Breast epithelium (tissue), 3 donors: Measurements from ENCODE around the gene ENO4.

ENCODE experiments used
- CTCF ChIP-seq, 3 donors: fragments of 450-650 bp; IDR thresholded peaks; one replicate each; pipeline ENCODE4 v1.5.1; 2016 to 2017; ENCODE audit warnings: antibody characterized with exemption in 3 of 3, mild to moderate bottlenecking in 3 of 3, moderate library complexity in 3 of 3
- POLR2A ChIP-seq: fragments of 450-650 bp; IDR thresholded peaks from one replicate; pipeline ENCODE4 v1.6.1; 2016; ENCODE audit warnings: antibody characterized with exemption, mild to moderate bottlenecking, moderate library complexity
- POLR2AphosphoS5 ChIP-seq, 3 donors: sonication (generic); formaldehyde crosslinking; IDR thresholded peaks; one replicate each; pipeline ENCODE4 v1.6.1; 2017; ENCODE audit warnings: antibody characterized with exemption in 3 of 3

DNA sequence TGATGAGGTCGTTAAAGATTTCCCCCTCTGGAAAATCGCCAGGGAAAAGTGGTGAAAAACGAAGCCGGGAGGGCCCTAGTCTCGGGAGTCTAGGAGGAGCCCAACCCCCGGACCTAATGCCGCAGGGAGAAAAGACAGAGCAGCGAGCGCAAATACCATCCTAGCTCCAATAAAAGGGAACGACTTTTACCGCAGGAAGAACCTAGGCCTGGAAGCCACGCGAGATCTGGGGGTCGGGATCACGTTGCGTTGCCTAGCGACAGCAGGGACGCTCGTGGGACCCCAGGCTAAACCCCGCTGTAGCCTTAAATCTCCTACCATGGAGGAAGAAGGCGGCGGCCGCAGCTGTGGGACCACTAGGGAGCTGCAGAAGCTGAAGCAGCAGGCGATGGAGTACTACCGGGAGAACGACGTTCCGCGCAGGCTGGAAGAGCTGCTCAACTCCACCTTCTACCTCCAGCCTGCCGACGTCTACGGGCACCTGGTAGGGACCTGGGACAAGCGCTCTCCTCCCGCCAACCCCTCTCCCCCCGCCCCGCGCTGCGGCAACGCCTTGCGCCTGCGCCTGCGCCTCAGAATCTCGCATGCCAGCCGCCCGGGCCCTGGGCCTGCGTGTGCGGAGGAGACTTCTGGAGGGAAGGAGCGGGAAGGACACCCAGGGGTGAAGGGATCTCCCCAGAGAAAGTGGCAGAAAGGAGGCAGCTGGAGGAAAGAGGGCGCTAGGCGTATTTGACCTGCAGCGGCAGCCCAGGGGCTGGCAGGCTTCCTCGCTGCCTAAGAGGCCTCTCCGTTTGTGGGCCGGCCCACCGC, at the start of gene ENO4:
- TF ChIP-seq CTCF (IDR thresholded peaks at IDR 0.05) (no peak), POLR2A (no peak), POLR2AphosphoS5 (IDR thresholded peaks at IDR 0.05) (peak; percentile 49 to 68 (median 57))
